Adrenal gland (tissue), 12 donors: ENCODE data around the gene AOX1. TPM values are rescaled to one million over a fixed set of nuclear protein-coding genes. Genes with fewer than 3 reads are reported as not detected.
"Not testable (repeated sequence)": the region's sequence is repeated elsewhere in the genome, so short reads cannot be mapped to it uniquely, and the experiment has no call there.

ENCODE experiments used
- DNase-seq, 7 donors: peaks; one replicate each; pipeline ENCODE4 v3.0.0-alpha.2; 2019 to 2020
- H3K27ac ChIP-seq, 5 donors: fragments of 200-600 bp; sonication (generic) in 4 of 5; 1 replicate in 3 of 5; 2 replicates in 2 of 5; pipeline versions ENCODE4 v1.5.1 to v1.8.0; 2016 to 2020; ENCODE audit warnings: mild to moderate bottlenecking in 1 of 5
- H3K27me3 ChIP-seq: fragments of 200-600 bp; 2 replicates; pipeline ENCODE4 v1.8.0; 2021
- H3K36me3 ChIP-seq, 2 donors: fragments of 200-600 bp; replicated peaks in 1 of 2; 1 replicate in 1 of 2; 2 replicates in 1 of 2; pipeline versions ENCODE4 v1.5.1 to v1.8.0; 2018 to 2022
- H3K4me1 ChIP-seq, 2 donors: fragments of 200-600 bp; replicated peaks in 1 of 2; 1 replicate in 1 of 2; 2 replicates in 1 of 2; pipeline versions ENCODE4 v1.5.1 to v1.8.0; 2018 to 2021
- H3K4me3 ChIP-seq, 4 donors: fragments of 200-600 bp; sonication (generic) in 3 of 4; one replicate each; pipeline ENCODE4 v1.5.1; 2016 to 2018
- H3K9me3 ChIP-seq, 3 donors: fragments of 200-600 bp; sonication (generic) in 1 of 3; replicated peaks in 1 of 3; 1 replicate in 2 of 3; 2 replicates in 1 of 3; pipeline versions ENCODE4 v1.5.1 to v1.8.0; 2016 to 2021
- POLR2A ChIP-seq, 2 donors: fragments of 450-650 bp; IDR thresholded peaks; one replicate each; pipeline ENCODE4 v1.6.1; 2017; ENCODE audit warnings: antibody characterized with exemption in 2 of 2, mild to moderate bottlenecking in 2 of 2, moderate library complexity in 1 of 2
- WGBS, 4 donors: extraction: QIAGEN DNeasy Blood & Tissue Kit in 2 of 4; methylation state at CpG; one replicate each; pipeline versions ENCODE4 v1.1.5 to v1.1.7; 2013 to 2017; 5-methylcytosine and 5-hydroxymethylcytosine counted together
- intact Hi-C, 2 donors: fragments of 100-400 bp; cut with DNase I; formaldehyde crosslinking; loops; one replicate each; pipeline versions ENCODE4 v1.14.1 to v1.15.0; 2022 to 2023
- polyA plus RNA-seq, 3 donors: library from polyadenylated mRNA; stranded (reverse); fragments of 200-250 nt in 2 of 3; fragments of 350-450 nt in 1 of 3; fragmentation: Illumina TruSeq in 1 of 3; extraction: RNeasy Lipid Tissue Mini Kit (QIAGEN cat#74804) in 1 of 3; gene quantifications; one replicate each; pipeline ENCODE4 v1.2.3, GENCODE V29; 2013 to 2014
- total RNA-seq, 9 donors: library from RNA; depleted of rRNA in 4 of 9; stranded (reverse); fragments of >200 nt in 4 of 9; fragments of 120-200 nt in 1 of 9; fragmentation: NEBNext Ultra II Directional in 1 of 9; extraction: Animal tissue kit (Norgen Biotek cat#: 25700) in 1 of 9; gene quantifications; one replicate each; pipeline versions ENCODE4 v1.1.0 to v1.2.4, GENCODE V29; 2013 to 2023
- TF ChIP-seq, protein P1 (sequence below), 6 experiments: fragments of 450-650 bp in 4 of 6; fragments of 200-600 bp in 2 of 6; sonication (generic) in 1 of 6; IDR thresholded peaks; 1 replicate in 5 of 6; 2 replicates in 1 of 6; pipeline versions ENCODE4 v1.5.1 to v1.8.0; 2016 to 2021; ENCODE audit warnings: antibody characterized with exemption in 6 of 6, mild to moderate bottlenecking in 2 of 6, moderate library complexity in 1 of 6
- donor health status: healthy with polysubstance abuse.
- donor health status: Bipolar disorder and iron deficiency.
- donor health status: DM: yes; HTN: yes; CAD: no.
- donor health status: DM: no; HTN: no; CAD: no.
- donor health status: DM: no; HTN: no; CAD: no.
- donor health status: DM: yes; HTN: yes; CAD: no.

Gene AOX1
- total and polyA plus RNA-seq, 12 donors = 101 to 1,121 (median 681) TPM

GRCh38 chr2:200713003-200713703 lies 127.3 kb downstream of the AOX1 start:
- DNase-seq = peak; percentile 86 to 97 (median 94)
- peaks cover 0 to 4% of the 10 kb centered on the region in 2 donors for H3K4me1 ChIP-seq
- WGBS, 4 donors = 2 to 5% (median 3%) methylated on average over 17 of the region's 17 CpGs
- H3K4me3 ChIP-seq = peak overlapping the region in 2 of 4 donors; percentile 6 to 48
- no peaks in the 10 kb centered on the region for H3K36me3 ChIP-seq
- no peaks in the 10 kb centered on the region for H3K27me3 ChIP-seq
- H3K27ac ChIP-seq = peak overlapping the region in 2 of 5 donors; percentile 77 to 81
- TF ChIP-seq, protein P1, sequence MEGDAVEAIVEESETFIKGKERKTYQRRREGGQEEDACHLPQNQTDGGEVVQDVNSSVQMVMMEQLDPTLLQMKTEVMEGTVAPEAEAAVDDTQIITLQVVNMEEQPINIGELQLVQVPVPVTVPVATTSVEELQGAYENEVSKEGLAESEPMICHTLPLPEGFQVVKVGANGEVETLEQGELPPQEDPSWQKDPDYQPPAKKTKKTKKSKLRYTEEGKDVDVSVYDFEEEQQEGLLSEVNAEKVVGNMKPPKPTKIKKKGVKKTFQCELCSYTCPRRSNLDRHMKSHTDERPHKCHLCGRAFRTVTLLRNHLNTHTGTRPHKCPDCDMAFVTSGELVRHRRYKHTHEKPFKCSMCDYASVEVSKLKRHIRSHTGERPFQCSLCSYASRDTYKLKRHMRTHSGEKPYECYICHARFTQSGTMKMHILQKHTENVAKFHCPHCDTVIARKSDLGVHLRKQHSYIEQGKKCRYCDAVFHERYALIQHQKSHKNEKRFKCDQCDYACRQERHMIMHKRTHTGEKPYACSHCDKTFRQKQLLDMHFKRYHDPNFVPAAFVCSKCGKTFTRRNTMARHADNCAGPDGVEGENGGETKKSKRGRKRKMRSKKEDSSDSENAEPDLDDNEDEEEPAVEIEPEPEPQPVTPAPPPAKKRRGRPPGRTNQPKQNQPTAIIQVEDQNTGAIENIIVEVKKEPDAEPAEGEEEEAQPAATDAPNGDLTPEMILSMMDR (IDR thresholded peaks at IDR 0.05) = peak; percentile 68 to 87 (median 86)
- TF ChIP-seq POLR2A (IDR thresholded peaks at IDR 0.05) = peak; percentile 42 to 52
- intact Hi-C loops = loop anchor here in 1 of 2 donors (10.0 kb wide), 1 partner anchor 102 kb away; the partner anchor contains the start of gene BZW1
- no peaks in the 10 kb centered on the region for H3K9me3 ChIP-seq

DNA sequence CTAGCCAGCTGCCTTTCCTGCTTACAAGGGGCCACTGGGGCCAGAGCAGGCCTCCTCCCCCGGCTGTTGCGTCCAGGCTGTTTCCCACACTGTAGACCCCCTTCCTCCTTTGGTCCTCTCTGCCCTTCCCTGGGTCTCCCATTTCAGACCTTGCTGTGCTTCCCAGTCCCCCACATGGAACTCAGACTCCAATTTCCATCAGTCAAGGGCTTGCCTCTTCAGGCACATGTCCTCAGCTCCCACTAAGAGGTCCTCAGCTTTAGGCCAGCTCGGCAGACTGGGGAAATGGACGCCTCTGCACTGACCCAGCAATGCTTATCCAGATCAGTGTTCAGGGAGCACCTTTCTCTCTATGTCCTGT lies 127.9 kb downstream of the AOX1 start:
- intact Hi-C loops = loop anchor here in 1 of 2 donors (10.0 kb wide), 1 partner anchor 101 kb away; the partner anchor contains the start of gene BZW1
- DNase-seq = no peak
- Histone ChIP-seq H3K27ac (peak overlapping the region in 2 of 5 donors; percentile 42 to 81), H3K27me3 (no peaks in the 10 kb centered on the region), H3K9me3 (no peaks in the 10 kb centered on the region), H3K36me3 (no peaks in the 10 kb centered on the region), H3K4me3 (no peak overlapping the region), H3K4me1 (peaks cover 0 to 4% of the 10 kb centered on the region in 2 donors)
- WGBS, 4 donors = 90 to 96% (median 94%) methylated on average over 4 of the region's 4 CpGs
- TF ChIP-seq, protein P1 (IDR thresholded peaks at IDR 0.05) = no peak
- no peak for TF ChIP-seq POLR2A (IDR thresholded peaks at IDR 0.05)

DNA sequence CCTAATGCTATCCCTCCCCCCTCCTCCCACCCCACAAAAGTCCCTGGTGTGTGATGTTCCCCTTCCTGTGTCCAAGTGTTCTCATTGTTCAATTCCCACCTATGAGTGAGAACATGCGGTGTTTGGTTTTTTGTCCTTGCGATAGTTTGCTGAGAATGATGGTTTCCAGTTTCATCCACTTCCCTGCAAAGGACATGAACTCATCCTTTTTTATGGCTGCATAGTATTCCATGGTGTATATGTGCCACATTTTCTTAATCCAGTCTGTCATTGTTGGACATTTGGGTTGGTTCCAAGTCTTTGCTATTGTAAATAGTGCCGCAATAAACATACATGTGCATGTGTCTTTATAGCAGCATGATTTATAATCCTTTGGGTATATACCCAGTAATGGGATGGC lies 129.2 kb downstream of the AOX1 start:
- DNase-seq, H3K27me3 ChIP-seq, H3K4me1 ChIP-seq, H3K4me3 ChIP-seq, H3K27ac ChIP-seq, H3K9me3 ChIP-seq, H3K36me3 ChIP-seq: not testable (repeated sequence)
- 78 to 94% (median 85%) methylated on average over 2 to 3 of the region's 3 CpGs for WGBS, 4 donors
- intact Hi-C loops = loop anchor here in 1 of 2 donors (10.0 kb wide), 1 partner anchor 100 kb away; the partner anchor contains the start of gene BZW1

DNA sequence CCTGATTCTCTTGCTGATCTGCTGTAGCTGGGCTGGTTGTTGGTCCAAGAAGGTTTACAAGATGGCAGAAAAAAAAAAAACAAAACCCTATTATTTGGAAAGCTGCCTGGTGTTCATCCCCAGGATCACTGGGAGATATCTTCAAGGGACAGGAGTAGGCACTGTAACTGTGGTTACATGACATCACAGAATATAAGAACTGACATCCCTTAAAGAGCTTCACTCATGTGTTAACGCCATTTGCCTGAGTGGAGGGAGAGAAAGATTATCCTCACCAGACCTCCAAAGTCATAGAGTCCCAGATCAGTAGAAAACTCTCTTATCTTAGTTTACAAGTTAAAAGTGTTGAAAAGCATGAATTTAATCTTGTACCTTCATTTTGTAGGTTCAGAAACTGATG lies 130.6 kb downstream of the AOX1 start:
- Histone ChIP-seq H3K9me3 (no peaks in the 10 kb centered on the region), H3K4me1 (peaks cover 0 to 4% of the 10 kb centered on the region in 2 donors), H3K36me3 (no peaks in the 10 kb centered on the region), H3K27ac (no peak overlapping the region), H3K27me3 (no peaks in the 10 kb centered on the region), H3K4me3 (no peak overlapping the region)
- no peak for DNase-seq
- intact Hi-C loops = loop anchor here in 1 of 2 donors (10.0 kb wide), 1 partner anchor 98 kb away; the partner anchor contains the start of gene BZW1
- WGBS, 4 donors = 80 to 91% (median 88%) methylated on average over 1 of the region's 1 CpG
- TF ChIP-seq, protein P1 (IDR thresholded peaks at IDR 0.05) = no peak
- TF ChIP-seq POLR2A (IDR thresholded peaks at IDR 0.05) = no peak

Other genes starting within 250 kb of the AOX1 start
- gene KCTD18, start 75.9 kb upstream of the AOX1 start, total RNA-seq = 10 to 100 TPM; 15.2 to 83.2 (median 20.3) TPM
- 10 to 100 TPM in 1 of 3 donors, 1 to 10 TPM in 2; 5.9 to 16.0 (median 7.8) TPM for gene KCTD18, start 75.9 kb upstream of the AOX1 start, polyA plus RNA-seq
- gene SGO2, start 59.8 kb upstream of the AOX1 start, total RNA-seq = 1 to 10 TPM; 1.2 to 7.1 (median 1.8) TPM
- gene SGO2, start 59.8 kb upstream of the AOX1 start, polyA plus RNA-seq = 1 to 10 TPM in 1 of 3 donors, under 1 TPM in 2; 0.27 to 2.2 (median 0.88) TPM
- 100 to 1,000 TPM in 8 of 9 donors, 10 to 100 TPM in 1; 98.6 to 631 (median 218) TPM for gene BZW1, start 225.9 kb downstream of the AOX1 start, total RNA-seq
- gene BZW1, start 225.9 kb downstream of the AOX1 start, polyA plus RNA-seq = 100 to 1,000 TPM in 1 of 3 donors, 10 to 100 TPM in 2; 28.4 to 511 (median 30.2) TPM